GM12878 (cell line): Measurements from ENCODE around the gene DVL2. TPM values are rescaled to one million over a fixed set of nuclear protein-coding genes. Genes with fewer than 3 reads are reported as not detected.

ENCODE experiments used
- CBX5 ChIP-seq: sonication (generic); IDR thresholded peaks from 2 replicates; pipeline ENCODE4 v1.6.1; 2016; ENCODE audit warnings: low read depth, moderate library complexity, mild to moderate bottlenecking, inconsistent platforms
- CREM ChIP-seq: IDR thresholded peaks from 2 replicates; pipeline ENCODE4 v1.6.1; 2014; ENCODE audit warnings: antibody characterized with exemption, low read depth
- GABPA ChIP-seq: IDR thresholded peaks from 2 replicates; pipeline ENCODE4 v1.6.1; 2014; ENCODE audit warnings: antibody characterized with exemption, low read depth, mild to moderate bottlenecking, inconsistent platforms
- GATAD2B ChIP-seq: fragments of 450-650 bp; conservative IDR thresholded peaks from 2 replicates; pipeline ENCODE4 v1.6.1; 2017; ENCODE audit warnings: low read depth, mild to moderate bottlenecking, moderate library complexity
- JUNB ChIP-seq: IDR thresholded peaks from 2 replicates; pipeline ENCODE4 v1.6.1; 2016; ENCODE audit warnings: antibody characterized with exemption, mild to moderate bottlenecking
- JUND ChIP-seq: IDR thresholded peaks from 2 replicates; pipeline ENCODE4 v1.6.1; 2012; ENCODE audit warnings: low read depth, mild to moderate bottlenecking, low read length, improper control_type of control experiment, moderate library complexity
- KAT2A ChIP-seq: conservative IDR thresholded peaks from 2 replicates; pipeline ENCODE4 v1.6.1; 2011; ENCODE audit warnings: low read depth, low read length; ENCODE audit not compliant: control insufficient read depth
- KDM1A ChIP-seq: fragments of 200-600 bp; sonication (generic); IDR thresholded peaks from 2 replicates; pipeline ENCODE4 v1.6.1; 2016; ENCODE audit warnings: borderline replicate concordance
- MYB ChIP-seq: fragments of 150-350 bp; IDR thresholded peaks from 2 replicates; pipeline ENCODE4 v1.6.1; 2014; ENCODE audit warnings: mild to moderate bottlenecking, low read depth, low read length, borderline replicate concordance
- MYC ChIP-seq: IDR thresholded peaks from 2 replicates; pipeline ENCODE4 v1.6.1; 2011; ENCODE audit warnings: mild to moderate bottlenecking, low read length, moderate library complexity, inconsistent platforms; ENCODE audit not compliant: insufficient read depth, insufficient replicate concordance, insufficient read length, severe bottlenecking
- NBN ChIP-seq: fragments of 450-650 bp; IDR thresholded peaks from 2 replicates; pipeline ENCODE4 v1.6.1; 2016
- NFYB ChIP-seq: IDR thresholded peaks from 2 replicates; pipeline ENCODE4 v1.6.1; 2011; ENCODE audit warnings: low read depth, mild to moderate bottlenecking, low read length, improper control_type of control experiment, moderate library complexity; ENCODE audit not compliant: insufficient read depth
- NR2F1 ChIP-seq: fragments of 450-650 bp; conservative IDR thresholded peaks from 2 replicates; pipeline ENCODE4 v1.6.1; 2017; ENCODE audit warnings: mild to moderate bottlenecking
- POU2F2 ChIP-seq: IDR thresholded peaks from 3 replicates; pipeline ENCODE4 v1.6.1; 2011; ENCODE audit warnings: low read depth, mild to moderate bottlenecking, low read length, borderline replicate concordance
- RBBP5 ChIP-seq: fragments of 200-600 bp; sonication (generic); conservative IDR thresholded peaks from 2 replicates; pipeline ENCODE4 v1.6.1; 2016
- RFX5 ChIP-seq: IDR thresholded peaks from 2 replicates; pipeline ENCODE4 v1.6.1; 2011; ENCODE audit warnings: low read depth, low read length, improper control_type of control experiment
- RUNX3 ChIP-seq: IDR thresholded peaks from 2 replicates; pipeline ENCODE4 v1.6.1; 2012; ENCODE audit warnings: low read length, inconsistent platforms
- SIN3A ChIP-seq: IDR thresholded peaks from 2 replicates; pipeline ENCODE4 v1.6.1; 2012; ENCODE audit warnings: low read depth, low read length, improper control_type of control experiment
- SMAD1 ChIP-seq: fragments of 450-650 bp; IDR thresholded peaks from 2 replicates; pipeline ENCODE4 v1.6.1; 2018; ENCODE audit warnings: mild to moderate bottlenecking, low read depth; ENCODE audit not compliant: partially characterized antibody
- SMAD5 ChIP-seq: IDR thresholded peaks from 2 replicates; pipeline ENCODE4 v1.6.1; 2016; ENCODE audit warnings: antibody characterized with exemption, low read depth
- SMARCA5 ChIP-seq: fragments of 450-650 bp; IDR thresholded peaks from 2 replicates; pipeline ENCODE4 v1.6.1; 2017; ENCODE audit warnings: mild to moderate bottlenecking
- SPI1 ChIP-seq: IDR thresholded peaks from 2 replicates; pipeline ENCODE4 v1.6.1; 2011; ENCODE audit warnings: low read depth, mild to moderate bottlenecking, low read length, moderate library complexity, borderline replicate concordance; ENCODE audit not compliant: insufficient read depth
- ZZZ3 ChIP-seq: IDR thresholded peaks from 2 replicates; pipeline ENCODE4 v1.6.1; 2011; ENCODE audit warnings: low read depth; ENCODE audit not compliant: control insufficient read depth, insufficient read length
- polyA plus RNA-seq, 11 experiments: library from polyadenylated mRNA; depleted of rRNA in 4 of 11; unstranded in 6 of 11; stranded (reverse) in 5 of 11; fragments of >200 nt; fragmentation: Nextera tagmentation in 4 of 11; fragmentation: Illumina TruSeq in 1 of 11; extraction: Ambion mirVana in 4 of 11; extraction: Trizol in 1 of 11; gene quantifications; 1 replicate in 1 of 11; 2 replicates in 10 of 11; pipeline versions ENCODE4 v1.2.1 to v1.2.3, GENCODE V29; 2011 to 2016; ENCODE audit warnings: inconsistent platforms in 2 of 11, missing spikeins in 2 of 11, low read depth in 1 of 11
- total RNA-seq, 4 experiments: library from RNA; depleted of rRNA in 3 of 4; stranded (reverse); fragments of >200 nt in 3 of 4; fragmentation: Illumina TruSeq in 1 of 4; extraction: Trizol in 1 of 4; gene quantifications; 2 replicates each; pipeline versions ENCODE4 v1.2.1 to v1.2.3, GENCODE V29; 2013 to 2021
- TF ChIP-seq, protein P1 (sequence below): fragments of 450-650 bp; IDR thresholded peaks from 2 replicates; pipeline ENCODE4 v1.6.1; 2017; ENCODE audit warnings: antibody characterized with exemption, mild to moderate bottlenecking, moderate library complexity
- TF ChIP-seq, protein P2 (sequence below): IDR thresholded peaks from 2 replicates; pipeline ENCODE4 v1.6.1; 2012; ENCODE audit warnings: low read depth, low read length, improper control_type of control experiment
- TF ChIP-seq, protein P3 (sequence below): fragments of 450-650 bp; IDR thresholded peaks from 2 replicates; pipeline ENCODE4 v1.6.1; 2017; ENCODE audit warnings: borderline replicate concordance

DVL2 gene
- total and polyA plus RNA-seq, 10 of the 15 experiments (the other 5 are each of a cell fraction or from before 2014, with no cell fraction given): 0.97 to 44.8 (median 23.2) TPM

DNA sequence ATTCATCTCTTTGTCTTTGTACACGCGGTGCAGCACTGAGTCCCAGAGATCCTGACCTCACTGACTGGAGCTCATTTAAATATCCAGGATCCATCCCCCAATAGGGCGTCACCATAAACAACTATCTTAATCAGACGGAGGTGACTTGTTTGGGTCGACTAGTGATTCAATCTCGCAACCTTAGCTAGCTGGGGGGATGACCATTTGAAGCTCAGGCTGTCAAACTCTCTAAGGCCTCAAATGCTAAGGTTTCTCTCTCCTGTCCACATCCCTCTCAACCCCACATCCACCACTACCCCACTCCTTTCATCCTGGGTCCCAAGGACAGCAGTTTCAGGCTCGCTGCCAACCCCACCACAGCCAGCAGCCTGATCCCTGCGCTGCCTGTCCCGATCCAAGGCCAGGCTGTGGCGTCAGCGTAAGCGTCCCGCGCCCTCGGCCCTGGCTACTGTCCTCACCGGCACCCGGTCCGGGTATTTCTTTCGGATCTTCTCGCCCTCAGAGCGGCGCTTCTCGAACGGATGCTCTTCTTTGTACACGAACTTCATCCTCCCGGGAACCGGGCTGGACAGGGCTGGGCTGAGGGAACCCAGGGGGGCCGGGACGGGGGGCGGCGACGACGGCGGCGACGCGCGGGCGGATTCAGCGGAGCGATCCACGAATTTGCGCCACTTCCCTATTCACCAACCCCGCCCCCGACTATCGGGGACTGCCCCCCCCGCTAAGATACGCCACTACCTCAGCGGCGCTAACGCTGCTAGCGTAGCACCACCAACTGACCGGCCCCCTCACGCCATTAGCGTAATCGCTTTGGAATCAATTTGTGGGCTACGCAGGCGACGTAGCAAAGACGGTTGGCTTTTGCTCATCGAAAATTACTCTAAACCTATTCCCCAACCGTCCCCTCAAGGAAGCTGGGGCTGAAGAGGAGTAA lies 7.7 kb upstream of the DVL2 start, which contains the start of gene GABARAP (continued):
- no peak for TF ChIP-seq ZZZ3
- no peak for TF ChIP-seq MYC
- no peak for TF ChIP-seq RBBP5
- TF ChIP-seq SMAD5: no peak
- TF ChIP-seq GATAD2B: peak; percentile 71; the same call in 1 of the 2 replicates
- no peak for TF ChIP-seq JUND
- no peak for TF ChIP-seq KAT2A
- TF ChIP-seq SIN3A: no peak
- TF ChIP-seq MYB: no peak
- peak; percentile 87 for TF ChIP-seq SPI1
- no peak for TF ChIP-seq NBN
- TF ChIP-seq CBX5: no peak
- TF ChIP-seq JUNB: no peak; the same call in 1 of the 2 replicates
- TF ChIP-seq CREM: no peak; the same call in 1 of the 2 replicates
- TF ChIP-seq RFX5: no peak
- TF ChIP-seq, protein P1, sequence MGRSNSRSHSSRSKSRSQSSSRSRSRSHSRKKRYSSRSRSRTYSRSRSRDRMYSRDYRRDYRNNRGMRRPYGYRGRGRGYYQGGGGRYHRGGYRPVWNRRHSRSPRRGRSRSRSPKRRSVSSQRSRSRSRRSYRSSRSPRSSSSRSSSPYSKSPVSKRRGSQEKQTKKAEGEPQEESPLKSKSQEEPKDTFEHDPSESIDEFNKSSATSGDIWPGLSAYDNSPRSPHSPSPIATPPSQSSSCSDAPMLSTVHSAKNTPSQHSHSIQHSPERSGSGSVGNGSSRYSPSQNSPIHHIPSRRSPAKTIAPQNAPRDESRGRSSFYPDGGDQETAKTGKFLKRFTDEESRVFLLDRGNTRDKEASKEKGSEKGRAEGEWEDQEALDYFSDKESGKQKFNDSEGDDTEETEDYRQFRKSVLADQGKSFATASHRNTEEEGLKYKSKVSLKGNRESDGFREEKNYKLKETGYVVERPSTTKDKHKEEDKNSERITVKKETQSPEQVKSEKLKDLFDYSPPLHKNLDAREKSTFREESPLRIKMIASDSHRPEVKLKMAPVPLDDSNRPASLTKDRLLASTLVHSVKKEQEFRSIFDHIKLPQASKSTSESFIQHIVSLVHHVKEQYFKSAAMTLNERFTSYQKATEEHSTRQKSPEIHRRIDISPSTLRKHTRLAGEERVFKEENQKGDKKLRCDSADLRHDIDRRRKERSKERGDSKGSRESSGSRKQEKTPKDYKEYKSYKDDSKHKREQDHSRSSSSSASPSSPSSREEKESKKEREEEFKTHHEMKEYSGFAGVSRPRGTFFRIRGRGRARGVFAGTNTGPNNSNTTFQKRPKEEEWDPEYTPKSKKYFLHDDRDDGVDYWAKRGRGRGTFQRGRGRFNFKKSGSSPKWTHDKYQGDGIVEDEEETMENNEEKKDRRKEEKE: no peak
- TF ChIP-seq NR2F1: no peak
- TF ChIP-seq, protein P2, sequence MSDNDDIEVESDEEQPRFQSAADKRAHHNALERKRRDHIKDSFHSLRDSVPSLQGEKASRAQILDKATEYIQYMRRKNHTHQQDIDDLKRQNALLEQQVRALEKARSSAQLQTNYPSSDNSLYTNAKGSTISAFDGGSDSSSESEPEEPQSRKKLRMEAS: no peak
- no peak for TF ChIP-seq GABPA
- no peak for TF ChIP-seq POU2F2
- TF ChIP-seq SMARCA5: no peak
- TF ChIP-seq NFYB: no peak
- TF ChIP-seq KDM1A: no peak
- TF ChIP-seq RUNX3: no peak
- TF ChIP-seq SMAD1: no peak
- TF ChIP-seq, protein P3, sequence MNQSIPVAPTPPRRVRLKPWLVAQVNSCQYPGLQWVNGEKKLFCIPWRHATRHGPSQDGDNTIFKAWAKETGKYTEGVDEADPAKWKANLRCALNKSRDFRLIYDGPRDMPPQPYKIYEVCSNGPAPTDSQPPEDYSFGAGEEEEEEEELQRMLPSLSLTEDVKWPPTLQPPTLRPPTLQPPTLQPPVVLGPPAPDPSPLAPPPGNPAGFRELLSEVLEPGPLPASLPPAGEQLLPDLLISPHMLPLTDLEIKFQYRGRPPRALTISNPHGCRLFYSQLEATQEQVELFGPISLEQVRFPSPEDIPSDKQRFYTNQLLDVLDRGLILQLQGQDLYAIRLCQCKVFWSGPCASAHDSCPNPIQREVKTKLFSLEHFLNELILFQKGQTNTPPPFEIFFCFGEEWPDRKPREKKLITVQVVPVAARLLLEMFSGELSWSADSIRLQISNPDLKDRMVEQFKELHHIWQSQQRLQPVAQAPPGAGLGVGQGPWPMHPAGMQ: no peak
